Middle frontal gyrus (tissue), 1 donor: ENCODE data around the gene MYO5A.
"Not testable (repeated sequence)": the region's sequence is repeated elsewhere in the genome, so short reads cannot be mapped to it uniquely, and the experiment has no call there.

Experiments
- DNase-seq: peaks from one replicate; pipeline ENCODE4 v3.0.0-alpha.2; 2015; ENCODE audit warnings: low spot score; ENCODE audit errors: extremely low spot score

Gene MYO5A

GRCh38 chr15:52528564-52529340 is at the start of gene MYO5A:
Gene MYO5A (minus strand): TSS chr15:52528880. CDS start chr15:52528806, 74 bp downstream.
- peak; percentile 69 for DNase-seq

GRCh38 chr15:52576692-52577091 is 48.0 kb upstream of the MYO5A start:
- DNase-seq, result no peak

- not testable (repeated sequence) for DNase-seq
Observed at GRCh38 chr15:52575573-52575972, 46.9 kb upstream of the MYO5A start.

- DNase-seq, result no peak
Observed at GRCh38 chr15:52575072-52575471, 46.4 kb upstream of the MYO5A start.

- DNase-seq, result not testable (repeated sequence)
Observed at GRCh38 chr15:52574623-52575022, 45.9 kb upstream of the MYO5A start.

- peak; percentile 80 for DNase-seq
Observed at GRCh38 chr15:52568601-52569585, 40.2 kb upstream of the MYO5A start, which contains the start of gene ARPP19. Gene ARPP19 (minus strand): TSS chr15:52569030. CDS start chr15:52568892, 138 bp downstream.

- DNase-seq, result no peak
Observed at GRCh38 chr15:52567871-52568600, 39.4 kb upstream of the MYO5A start.

GRCh38 chr15:52566889-52567288 is 38.2 kb upstream of the MYO5A start:
- DNase-seq, result no peak

GRCh38 chr15:52565417-52566358 is 37.0 kb upstream of the MYO5A start:
- not testable (repeated sequence) for DNase-seq

GRCh38 chr15:52563501-52564060 is 34.9 kb upstream of the MYO5A start:
- no peak for DNase-seq

- no peak for DNase-seq
Observed at GRCh38 chr15:52559575-52559974, 30.9 kb upstream of the MYO5A start.

- no peak for DNase-seq
Observed at GRCh38 chr15:52559022-52559421, 30.3 kb upstream of the MYO5A start.

- no peak for DNase-seq
Observed at GRCh38 chr15:52558196-52558595, 29.5 kb upstream of the MYO5A start.

GRCh38 chr15:52557274-52557641 is 28.6 kb upstream of the MYO5A start:
- DNase-seq, result peak; percentile 62

GRCh38 chr15:52556524-52557273 is 28.0 kb upstream of the MYO5A start:
- no peak for DNase-seq

GRCh38 chr15:52552303-52552702 is 23.6 kb upstream of the MYO5A start:
- no peak for DNase-seq

- DNase-seq, result no peak
Observed at GRCh38 chr15:52551762-52552161, 23.1 kb upstream of the MYO5A start.

GRCh38 chr15:52551186-52551585 is 22.5 kb upstream of the MYO5A start:
- not testable (repeated sequence) for DNase-seq
